Measurements from ENCODE around the gene LRRFIP1.

GRCh38 chr2:237583385-237584295 is 43.7 kb upstream of the LRRFIP1 start:
- TF ChIP-seq CTCF (IDR thresholded peaks at IDR 0.05) (no peak), EP300 (IDR thresholded peaks at IDR 0.05) (no peak), POLR2A (IDR thresholded peaks at IDR 0.05) (no peak)

Data from ovary (tissue), 3 donors.